Placental pericyte (primary cell): ENCODE data around the gene MLST8. TPM values are rescaled to one million over a fixed set of nuclear protein-coding genes. Genes with fewer than 3 reads are reported as not detected.

ENCODE experiments used
- total RNA-seq: library from RNA; depleted of rRNA; stranded (reverse); fragments of >200 nt; gene quantifications from 2 replicates; pipeline ENCODE4 v1.2.3, GENCODE V29; 2012

MLST8 gene
- 37.4 and 39.2 TPM in 2 replicates for total RNA-seq

GRCh38 chr16:2205104-2205966 is at the start of gene MLST8:
MLST8 (plus strand) TSS chr16:2205454; CDS start chr16:2206086, 632 bp downstream.

GRCh38 chr16:2196162-2196980 is 8.9 kb upstream of the MLST8 start, which contains the start of gene CASKIN1:
CASKIN1 (minus strand) TSS chr16:2196605; CDS start chr16:2196432, 173 bp downstream.

GRCh38 chr16:2210386-2211365 is 5.4 kb downstream of the MLST8 start, which contains the start of gene BRICD5:
BRICD5 (minus strand) TSS chr16:2210863; CDS start chr16:2210833, 30 bp downstream.

GRCh38 chr16:2214719-2214968 is 9.4 kb downstream of the MLST8 start, which contains the start of gene PGP:
PGP (minus strand) TSS chr16:2214840; CDS start chr16:2214777, 63 bp downstream.

GRCh38 chr16:2223221-2223941 is 18.1 kb downstream of the MLST8 start, which contains the start of gene E4F1:
E4F1 (plus strand) TSS chr16:2223591; CDS start chr16:2223614, 23 bp downstream.

GRCh38 chr16:2236337-2237101 is 31.3 kb downstream of the MLST8 start, which contains the start of gene DNASE1L2:
DNASE1L2 (plus strand) TSS chr16:2236444; CDS start chr16:2236817, 373 bp downstream.

GRCh38 chr16:2251296-2252111 is 46.2 kb downstream of the MLST8 start, which contains the start of gene ECI1:
ECI1 (minus strand) TSS chr16:2251587; CDS start chr16:2251566, 21 bp downstream.

Other genes starting within 250 kb of the MLST8 start
- gene NDUFB10, start 245.9 kb upstream of the MLST8 start, total RNA-seq = 103 and 191 TPM in 2 replicates
- 1,155 and 3,788 TPM in 2 replicates for gene RPS2, start 240.6 kb upstream of the MLST8 start, total RNA-seq
- gene RNF151, start 238.6 kb upstream of the MLST8 start, total RNA-seq = 0.43 TPM in 1 of 2 replicates, not detected in the other
- gene TBL3, start 233.4 kb upstream of the MLST8 start, total RNA-seq = 49.8 and 57.6 TPM in 2 replicates
- gene NOXO1, start 224.0 kb upstream of the MLST8 start, total RNA-seq = 0.44 TPM in 1 of 2 replicates, not detected in the other
- 14.6 and 15.3 TPM in 2 replicates for gene GFER, start 221.3 kb upstream of the MLST8 start, total RNA-seq
- gene SYNGR3, start 215.5 kb upstream of the MLST8 start, total RNA-seq = 0.86 and 5.7 TPM in 2 replicates
- 39.2 and 54.9 TPM in 2 replicates for gene ZNF598, start 195.6 kb upstream of the MLST8 start, total RNA-seq
- 0.22 and 1.0 TPM in 2 replicates for gene NPW, start 185.7 kb upstream of the MLST8 start, total RNA-seq
- 53.2 and 107 TPM in 2 replicates for gene NHERF2, start 178.6 kb upstream of the MLST8 start, total RNA-seq
- 17.3 and 33.6 TPM in 2 replicates for gene NTHL1, start 157.6 kb upstream of the MLST8 start, total RNA-seq
- 70.2 and 86.8 TPM in 2 replicates for gene TSC2, start 157.5 kb upstream of the MLST8 start, total RNA-seq
- gene PKD1, start 69.6 kb upstream of the MLST8 start, total RNA-seq = 159 and 223 TPM in 2 replicates
- 1.4 and 1.5 TPM in 2 replicates for gene RAB26, start 56.8 kb upstream of the MLST8 start, total RNA-seq
- gene TRAF7, start 49.7 kb upstream of the MLST8 start, total RNA-seq = 72.4 and 77.7 TPM in 2 replicates
- under 0.01 and 0.22 TPM in 2 replicates for gene CASKIN1, start 8.8 kb upstream of the MLST8 start, total RNA-seq
- gene BRICD5, start 5.4 kb downstream of the MLST8 start, total RNA-seq = 1.5 and 1.9 TPM in 2 replicates
- gene PGP, start 9.4 kb downstream of the MLST8 start, total RNA-seq = 12.7 and 33.9 TPM in 2 replicates
- gene E4F1, start 18.1 kb downstream of the MLST8 start, total RNA-seq = 28.0 and 42.5 TPM in 2 replicates
- 0.86 and 1.1 TPM in 2 replicates for gene DNASE1L2, start 31.0 kb downstream of the MLST8 start, total RNA-seq
- 37.9 and 42.7 TPM in 2 replicates for gene ECI1, start 46.1 kb downstream of the MLST8 start, total RNA-seq
- gene RNPS1, start 62.7 kb downstream of the MLST8 start, total RNA-seq = 103 and 122 TPM in 2 replicates
- gene ABCA3, start 135.3 kb downstream of the MLST8 start, total RNA-seq = 0.72 and 3.5 TPM in 2 replicates
- 4.6 and 69.6 TPM in 2 replicates for gene CCNF, start 224.0 kb downstream of the MLST8 start, total RNA-seq